K562 (cell line): ENCODE data around the gene ATP6V0D1. TPM values are rescaled to one million over a fixed set of nuclear protein-coding genes. Genes with fewer than 3 reads are reported as not detected.

Source experiments
- ARID4B ChIP-seq: sonication (generic); formaldehyde crosslinking; IDR thresholded peaks from 2 replicates; pipeline ENCODE4 v1.8.0; 2022; ENCODE audit warnings: mild to moderate bottlenecking, missing genetic modification reagents
- DPF2 ChIP-seq: fragments of 450-650 bp; IDR thresholded peaks from 2 replicates; pipeline ENCODE4 v1.6.1; 2016
- MYBL2 ChIP-seq, 2 experiments: fragments of 450-650 bp in 1 of 2; sonication (generic) in 1 of 2; formaldehyde crosslinking in 1 of 2; IDR thresholded peaks; 2 replicates each; pipeline versions ENCODE4 v1.6.1 to v1.8.1; 2017 to 2022; ENCODE audit warnings: borderline replicate concordance in 1 of 2, inconsistent platforms in 1 of 2, low read depth in 1 of 2, mild to moderate bottlenecking in 1 of 2, missing genetic modification reagents in 1 of 2, moderate library complexity in 1 of 2
- RB1 ChIP-seq: fragments of 450-650 bp; IDR thresholded peaks from 2 replicates; pipeline ENCODE4 v1.6.1; 2017; ENCODE audit warnings: low read depth, mild to moderate bottlenecking
- SAP30 ChIP-seq: fragments of 200-600 bp; sonication (generic); IDR thresholded peaks from 2 replicates; pipeline ENCODE4 v1.6.1; 2012; ENCODE audit warnings: borderline replicate concordance, low read depth, mild to moderate bottlenecking, moderate library complexity, low read length, control low read depth, inconsistent platforms; ENCODE audit not compliant: insufficient read depth, poor library complexity, severe bottlenecking
- SMAD2 ChIP-seq: fragments of 150-350 bp; IDR thresholded peaks from 2 replicates; pipeline ENCODE4 v1.6.1; 2014; ENCODE audit warnings: low read depth, mild to moderate bottlenecking, low read length
- TAF9B ChIP-seq: fragments of 450-650 bp; IDR thresholded peaks from 2 replicates; pipeline ENCODE4 v1.6.1; 2018; ENCODE audit warnings: mild to moderate bottlenecking; ENCODE audit not compliant: partially characterized antibody
- THRA ChIP-seq: fragments of 450-650 bp; IDR thresholded peaks from 2 replicates; pipeline ENCODE4 v1.6.1; 2017; ENCODE audit warnings: mild to moderate bottlenecking, moderate library complexity
- ZNF407 ChIP-seq: fragments of 450-650 bp; IDR thresholded peaks from 2 replicates; pipeline ENCODE4 v1.6.1; 2016; ENCODE audit warnings: low read depth
- polyA plus RNA-seq, 8 experiments: library from polyadenylated mRNA; depleted of rRNA in 4 of 8; stranded (reverse) in 5 of 8; unstranded in 3 of 8; fragments of >200 nt; fragmentation: Nextera tagmentation in 2 of 8; fragmentation: Illumina TruSeq in 1 of 8; extraction: Ambion mirVana in 2 of 8; extraction: Trizol in 1 of 8; gene quantifications; 2 replicates each; pipeline versions ENCODE4 v1.2.1 to v1.2.3, GENCODE V29; 2011 to 2014; ENCODE audit warnings: inconsistent platforms in 1 of 8, missing spikeins in 1 of 8
- total RNA-seq, 7 experiments: library from RNA; depleted of rRNA in 6 of 7; stranded (reverse); fragments of >200 nt in 6 of 7; fragmentation: Illumina TruSeq in 2 of 7; extraction: Trizol in 2 of 7; gene quantifications; 2 replicates each; pipeline versions ENCODE4 v1.2.1 to v1.2.3, GENCODE V29; 2011 to 2021; ENCODE audit warnings: low replicate concordance in 1 of 7

The ATP6V0D1 gene
- total and polyA plus RNA-seq, 9 of the 15 experiments (the other 6 are each of a cell fraction or from before 2014, with no cell fraction given): 23.2 to 69.7 (median 45.6) TPM

- no peak for TF ChIP-seq MYBL2 (IDR thresholded peaks at IDR 0.05; ENCODE audit: low read depth)
- TF ChIP-seq MYBL2 (CRISPR knock-in tag; IDR thresholded peaks at IDR 0.05; ENCODE audit: borderline replicate concordance): no peak
- no peak for TF ChIP-seq DPF2
- no peak for TF ChIP-seq ZNF407
- no peak for TF ChIP-seq TAF9B
- no peak for TF ChIP-seq SAP30
- TF ChIP-seq RB1: no peak
- TF ChIP-seq SMAD2: no peak
- TF ChIP-seq THRA: no peak
- TF ChIP-seq ARID4B (CRISPR knock-in tag): no peak
Measured at GRCh38 chr16:67530013-67530939, 49.3 kb upstream of the ATP6V0D1 start (continued).
